A172 (cell line): ENCODE data around the gene NEK4. TPM values are rescaled to one million over a fixed set of nuclear protein-coding genes. Genes with fewer than 3 reads are reported as not detected.

ENCODE experiments used
- DNase-seq: peaks from one replicate; pipeline ENCODE4 v3.0.0-alpha.2; 2015; ENCODE audit warnings: low spot score
- total RNA-seq: library from RNA; depleted of rRNA; stranded (reverse); fragments of >200 nt; shearing (Covaris generic); gene quantifications from 2 replicates; pipeline ENCODE4 v1.2.3, GENCODE V29; 2014; rRNA removed

The NEK4 gene
- total RNA-seq: 14.1 and 24.7 TPM in 2 replicates

- peak; percentile 84 for DNase-seq
These were observed at the start of gene NEK4 for GRCh38 chr3:52770496-52771333. NEK4 (minus strand) TSS chr3:52770940; CDS start chr3:52770746, 194 bp downstream.

- no peak for DNase-seq
These were observed 49.2 kb upstream of the NEK4 start for GRCh38 chr3:52819936-52820335.

- no peak for DNase-seq
These were observed 47.1 kb upstream of the NEK4 start for GRCh38 chr3:52817860-52818259.

- DNase-seq: no peak
These were observed 46.5 kb upstream of the NEK4 start for GRCh38 chr3:52817221-52817620.

- DNase-seq: no peak
These were observed 45.9 kb upstream of the NEK4 start for GRCh38 chr3:52816654-52817053.

GRCh38 chr3:52816199-52816598 lies 45.5 kb upstream of the NEK4 start:
- no peak for DNase-seq

- DNase-seq: no peak
These were observed 43.1 kb upstream of the NEK4 start for GRCh38 chr3:52813810-52814209.

GRCh38 chr3:52811452-52812011 lies 40.8 kb upstream of the NEK4 start:
- no peak for DNase-seq

- no peak for DNase-seq
These were observed 40.2 kb upstream of the NEK4 start for GRCh38 chr3:52810923-52811322.

GRCh38 chr3:52809662-52810377 lies 39.1 kb upstream of the NEK4 start:
- no peak for DNase-seq

GRCh38 chr3:52809149-52809548 lies 38.4 kb upstream of the NEK4 start:
- no peak for DNase-seq

GRCh38 chr3:52805270-52806039 lies 34.7 kb upstream of the NEK4 start:
- no peak for DNase-seq

GRCh38 chr3:52801839-52802238 lies 31.1 kb upstream of the NEK4 start:
- DNase-seq: no peak

- no peak for DNase-seq
These were observed 29.3 kb upstream of the NEK4 start for GRCh38 chr3:52800079-52800478.

GRCh38 chr3:52798978-52799476 lies 28.3 kb upstream of the NEK4 start:
- DNase-seq: no peak

- DNase-seq: no peak
These were observed 27.7 kb upstream of the NEK4 start for GRCh38 chr3:52798376-52798977.

- no peak for DNase-seq
These were observed 25.7 kb upstream of the NEK4 start for GRCh38 chr3:52796411-52796810.

- DNase-seq: no peak
These were observed 24.7 kb upstream of the NEK4 start for GRCh38 chr3:52795298-52795900.

GRCh38 chr3:52794612-52795099 lies 23.9 kb upstream of the NEK4 start, which contains the start of gene ITIH3:
ITIH3 (plus strand) TSS chr3:52794796; CDS start chr3:52794804, 8 bp downstream.
- no peak for DNase-seq
